HG03460 (cell line): ENCODE results near the gene GPR161.
"Not testable (repeated sequence)": the region's sequence is repeated elsewhere in the genome, so short reads cannot be mapped to it uniquely, and the experiment has no call there.

Experiments used
- ATAC-seq: cut with Tn5 transposase; IDR thresholded peaks from one replicate; pipeline ENCODE4 v1.9.1; 2021; ENCODE audit not compliant: unreplicated experiment

Gene GPR161

GRCh38 chr1:168089326-168089978 lies 47.3 kb downstream of the GPR161 start:
- ATAC-seq: no peak

GRCh38 chr1:168088511-168089325 lies 48.0 kb downstream of the GPR161 start:
- no peak for ATAC-seq

GRCh38 chr1:168087696-168088095 lies 49.0 kb downstream of the GPR161 start:
- no peak for ATAC-seq

- ATAC-seq: no peak
Measured at GRCh38 chr1:168086438-168086837, 50.3 kb downstream of the GPR161 start.

GRCh38 chr1:168085401-168085872 lies 51.3 kb downstream of the GPR161 start:
- no peak for ATAC-seq

GRCh38 chr1:168084396-168085231 lies 52.1 kb downstream of the GPR161 start:
- no peak for ATAC-seq

GRCh38 chr1:168083456-168084325 lies 53.0 kb downstream of the GPR161 start:
- ATAC-seq: no peak

GRCh38 chr1:168082008-168082876 lies 54.5 kb downstream of the GPR161 start:
- ATAC-seq: peak; percentile 86

GRCh38 chr1:168081373-168082007 lies 55.2 kb downstream of the GPR161 start:
- no peak for ATAC-seq

GRCh38 chr1:168079761-168080160 lies 57.0 kb downstream of the GPR161 start:
- no peak for ATAC-seq

- ATAC-seq: no peak
Measured at GRCh38 chr1:168069384-168069783, 67.3 kb downstream of the GPR161 start.

- ATAC-seq: no peak
Measured at GRCh38 chr1:168065506-168065905, 71.2 kb downstream of the GPR161 start.

- ATAC-seq: no peak
Measured at GRCh38 chr1:168064216-168064615, 72.5 kb downstream of the GPR161 start.

- ATAC-seq: no peak
Measured at GRCh38 chr1:168057921-168058320, 78.8 kb downstream of the GPR161 start.

- no peak for ATAC-seq
Measured at GRCh38 chr1:168057355-168057754, 79.4 kb downstream of the GPR161 start.

- ATAC-seq: not testable (repeated sequence)
Measured at GRCh38 chr1:168056152-168056551, 80.6 kb downstream of the GPR161 start.

GRCh38 chr1:168054117-168054516 lies 82.6 kb downstream of the GPR161 start:
- no peak for ATAC-seq

GRCh38 chr1:168053681-168054080 lies 83.0 kb downstream of the GPR161 start:
- no peak for ATAC-seq

GRCh38 chr1:168050880-168051279 lies 85.8 kb downstream of the GPR161 start:
- ATAC-seq: no peak
